Adrenal gland (tissue), 5 donors: Measurements from ENCODE around the gene OIP5.

Experiments
- POLR2A ChIP-seq, 2 donors: fragments of 450-650 bp; IDR thresholded peaks; one replicate each; pipeline ENCODE4 v1.6.1; 2017; ENCODE audit warnings: antibody characterized with exemption in 2 of 2, mild to moderate bottlenecking in 2 of 2, moderate library complexity in 1 of 2
- TF ChIP-seq, protein P1 (sequence below), 6 experiments: fragments of 450-650 bp in 4 of 6; fragments of 200-600 bp in 2 of 6; sonication (generic) in 1 of 6; IDR thresholded peaks; 1 replicate in 5 of 6; 2 replicates in 1 of 6; pipeline versions ENCODE4 v1.5.1 to v1.8.0; 2016 to 2021; ENCODE audit warnings: antibody characterized with exemption in 6 of 6, mild to moderate bottlenecking in 2 of 6, moderate library complexity in 1 of 6
- donor health status: DM: no; HTN: no; CAD: no.

DNA sequence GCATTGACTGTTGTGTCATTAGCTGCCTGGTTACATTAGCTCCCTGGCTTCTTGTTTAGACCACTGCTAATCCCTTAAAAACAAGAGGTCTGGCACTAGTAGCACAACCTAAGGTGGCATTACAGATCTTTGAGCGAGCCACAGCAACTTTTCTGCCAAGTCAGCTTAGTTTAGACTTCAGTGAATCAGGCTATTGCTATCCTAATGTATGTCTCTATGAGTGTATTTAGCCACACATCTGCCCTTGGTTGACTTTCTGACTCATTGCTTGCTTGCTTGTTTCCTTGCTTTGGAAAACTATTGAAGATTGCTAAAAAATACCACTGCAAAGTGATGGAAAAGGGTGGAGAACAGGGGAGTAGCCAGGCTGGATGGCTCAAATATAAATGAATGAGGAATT is 51.2 kb downstream of the OIP5 start:
- TF ChIP-seq, protein P1, sequence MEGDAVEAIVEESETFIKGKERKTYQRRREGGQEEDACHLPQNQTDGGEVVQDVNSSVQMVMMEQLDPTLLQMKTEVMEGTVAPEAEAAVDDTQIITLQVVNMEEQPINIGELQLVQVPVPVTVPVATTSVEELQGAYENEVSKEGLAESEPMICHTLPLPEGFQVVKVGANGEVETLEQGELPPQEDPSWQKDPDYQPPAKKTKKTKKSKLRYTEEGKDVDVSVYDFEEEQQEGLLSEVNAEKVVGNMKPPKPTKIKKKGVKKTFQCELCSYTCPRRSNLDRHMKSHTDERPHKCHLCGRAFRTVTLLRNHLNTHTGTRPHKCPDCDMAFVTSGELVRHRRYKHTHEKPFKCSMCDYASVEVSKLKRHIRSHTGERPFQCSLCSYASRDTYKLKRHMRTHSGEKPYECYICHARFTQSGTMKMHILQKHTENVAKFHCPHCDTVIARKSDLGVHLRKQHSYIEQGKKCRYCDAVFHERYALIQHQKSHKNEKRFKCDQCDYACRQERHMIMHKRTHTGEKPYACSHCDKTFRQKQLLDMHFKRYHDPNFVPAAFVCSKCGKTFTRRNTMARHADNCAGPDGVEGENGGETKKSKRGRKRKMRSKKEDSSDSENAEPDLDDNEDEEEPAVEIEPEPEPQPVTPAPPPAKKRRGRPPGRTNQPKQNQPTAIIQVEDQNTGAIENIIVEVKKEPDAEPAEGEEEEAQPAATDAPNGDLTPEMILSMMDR (IDR thresholded peaks at IDR 0.05) = no peak
- TF ChIP-seq POLR2A (IDR thresholded peaks at IDR 0.05) = no peak
